Stomach (tissue), 9 donors: ENCODE measurements around the gene RPS27. TPM values are rescaled to one million over a fixed set of nuclear protein-coding genes. Genes with fewer than 3 reads are reported as not detected.
A peak's percentile ranks its signal among the peaks of the same experiment; 100 is the strongest.

Experiments used
- DNase-seq, 2 donors: peaks; one replicate each; pipeline versions ENCODE4 v3.0.0 to v3.0.0-alpha.2; 2013 to 2019
- H3K27ac ChIP-seq, 5 donors: fragments of 200-600 bp in 4 of 5; sonication (generic) in 4 of 5; one replicate each; pipeline ENCODE4 v1.5.1; 2013 to 2019; ENCODE audit warnings: mild to moderate bottlenecking in 1 of 5, moderate library complexity in 1 of 5
- H3K27me3 ChIP-seq, 3 donors: fragments of 200-600 bp; sonication (generic); one replicate each; pipeline ENCODE4 v1.5.1; 2017 to 2019; ENCODE audit warnings: mixed run types in 1 of 3
- H3K36me3 ChIP-seq, 4 donors: fragments of 200-600 bp; sonication (generic); 1 replicate in 3 of 4; 2 replicates in 1 of 4; pipeline ENCODE4 v1.5.1; 2016 to 2019
- H3K4me1 ChIP-seq, 4 donors: fragments of 200-600 bp; sonication (generic); one replicate each; pipeline ENCODE4 v1.5.1; 2016 to 2019
- H3K4me3 ChIP-seq, 4 donors: fragments of 200-600 bp; sonication (generic) in 3 of 4; one replicate each; pipeline ENCODE4 v1.5.1; 2016 to 2019; ENCODE audit warnings: mild to moderate bottlenecking in 1 of 4
- H3K9me3 ChIP-seq, 4 donors: fragments of 200-600 bp; sonication (generic); one replicate each; pipeline ENCODE4 v1.5.1; 2016 to 2019
- EP300 ChIP-seq: sonication (generic); formaldehyde crosslinking; IDR thresholded peaks from one replicate; pipeline ENCODE4 v1.6.1; 2017; ENCODE audit warnings: antibody characterized with exemption
- POLR2A ChIP-seq, 4 donors: fragments of 450-650 bp; IDR thresholded peaks; one replicate each; pipeline ENCODE4 v1.6.1; 2016; ENCODE audit warnings: antibody characterized with exemption in 4 of 4, control low read depth in 2 of 4, mild to moderate bottlenecking in 1 of 4, moderate library complexity in 1 of 4
- POLR2AphosphoS5 ChIP-seq, 3 donors: sonication (generic); formaldehyde crosslinking; IDR thresholded peaks; one replicate each; pipeline ENCODE4 v1.6.1; 2016; ENCODE audit warnings: antibody characterized with exemption in 3 of 3
- WGBS, 5 donors: extraction: QIAGEN DNeasy Blood & Tissue Kit in 3 of 5; methylation state at CpG; one replicate each; pipeline versions ENCODE4 v1.1.5 to v1.1.7; 2013 to 2018; 5-methylcytosine and 5-hydroxymethylcytosine counted together
- intact Hi-C: fragments of 100-400 bp; cut with DNase I; formaldehyde crosslinking; loops from one replicate; pipeline ENCODE4 v1.15.1; 2023; ENCODE audit warnings: low total_unique reads
- polyA plus RNA-seq, 3 donors: library from polyadenylated mRNA; stranded (reverse); fragments of 200-250 nt; gene quantifications; one replicate each; pipeline ENCODE4 v1.2.3, GENCODE V29; 2013
- total RNA-seq, 5 donors: library from RNA; depleted of rRNA; stranded (reverse); fragments of >200 nt; gene quantifications; one replicate each; pipeline versions ENCODE4 v1.1.0 to v1.2.3, GENCODE V29; 2014 to 2016
- TF ChIP-seq, protein P1 (sequence below), 7 experiments: fragments of 450-650 bp in 4 of 7; fragments of 200-600 bp in 3 of 7; sonication (generic) in 3 of 7; IDR thresholded peaks; one replicate each; pipeline ENCODE4 v1.5.1; 2016 to 2019; ENCODE audit warnings: antibody characterized with exemption in 7 of 7, control low read depth in 2 of 7, mild to moderate bottlenecking in 1 of 7
- donor health status: healthy with polysubstance abuse.
- donor health status: Bipolar disorder and iron deficiency.
- donor health status: healthy.

Gene RPS27
- total and polyA plus RNA-seq, 8 donors, result 43.4 to 21,142 (median 2,759) TPM

DNA sequence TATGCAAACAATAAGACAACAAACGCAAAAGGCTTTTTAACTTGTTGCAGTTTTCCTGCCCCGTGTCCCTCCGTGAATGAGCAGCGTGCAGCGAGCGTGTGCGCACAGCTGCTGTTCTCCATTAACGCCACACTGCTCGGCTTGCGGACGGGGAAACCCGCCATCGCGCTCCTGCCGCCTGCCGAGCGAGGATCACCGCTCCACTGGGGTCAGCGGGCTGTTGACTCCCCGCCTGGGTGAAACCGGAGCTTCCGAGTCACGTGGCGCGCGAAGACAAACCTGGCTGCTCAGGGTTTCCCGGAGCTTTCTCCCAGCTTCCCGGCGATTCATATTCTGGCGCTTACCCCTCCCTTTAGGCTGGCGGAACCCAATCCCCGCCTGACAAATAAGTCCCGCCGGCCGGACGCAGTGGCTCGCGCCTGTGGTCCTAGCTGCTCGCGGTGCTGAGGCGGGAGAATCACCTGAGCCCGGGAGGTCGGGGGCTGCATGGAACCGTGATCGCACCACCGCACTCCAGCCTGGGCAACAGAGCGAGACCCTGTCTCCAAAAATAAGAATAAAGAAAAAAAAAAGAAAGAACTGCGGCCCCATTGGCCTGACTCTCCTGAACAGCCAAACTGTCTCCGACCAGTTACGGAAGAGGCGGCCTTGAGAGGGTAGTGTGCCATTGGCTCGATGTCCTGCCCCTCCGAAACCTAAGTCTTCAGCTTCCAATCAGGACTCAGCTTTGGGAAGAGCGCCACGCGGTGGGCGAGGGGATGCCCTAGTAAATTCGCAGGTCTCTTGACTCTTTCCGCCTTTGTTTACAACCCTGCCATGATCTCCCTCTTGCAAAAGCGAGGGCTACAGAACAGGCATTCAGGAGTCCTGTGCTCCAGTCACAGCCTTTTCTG is 23.2 kb upstream of the RPS27 start, which contains the start of gene CREB3L4:
CREB3L4 (plus strand) TSS at position 796 of the 893 bp plus-strand sequence. CDS start 624 bp downstream, outside the sequence.
- Histone ChIP-seq H3K4me1 (peaks cover 25 to 57% (median 49%) of the 10 kb centered on the region in 4 donors), H3K9me3 (no peaks in the 10 kb centered on the region), H3K27ac (peak within 1 kb of the TSS; percentile 86 to 97 (median 91)), H3K36me3 (peaks cover 0 to 3% (median under 1%) of the 10 kb centered on the region in 4 donors), H3K27me3 (no peaks in the 10 kb centered on the region), H3K4me3 (peak within 1 kb of the TSS; percentile 48 to 57 (median 54))
- DNase-seq, result peak; percentile 93 to 99
- TF ChIP-seq, protein P1, sequence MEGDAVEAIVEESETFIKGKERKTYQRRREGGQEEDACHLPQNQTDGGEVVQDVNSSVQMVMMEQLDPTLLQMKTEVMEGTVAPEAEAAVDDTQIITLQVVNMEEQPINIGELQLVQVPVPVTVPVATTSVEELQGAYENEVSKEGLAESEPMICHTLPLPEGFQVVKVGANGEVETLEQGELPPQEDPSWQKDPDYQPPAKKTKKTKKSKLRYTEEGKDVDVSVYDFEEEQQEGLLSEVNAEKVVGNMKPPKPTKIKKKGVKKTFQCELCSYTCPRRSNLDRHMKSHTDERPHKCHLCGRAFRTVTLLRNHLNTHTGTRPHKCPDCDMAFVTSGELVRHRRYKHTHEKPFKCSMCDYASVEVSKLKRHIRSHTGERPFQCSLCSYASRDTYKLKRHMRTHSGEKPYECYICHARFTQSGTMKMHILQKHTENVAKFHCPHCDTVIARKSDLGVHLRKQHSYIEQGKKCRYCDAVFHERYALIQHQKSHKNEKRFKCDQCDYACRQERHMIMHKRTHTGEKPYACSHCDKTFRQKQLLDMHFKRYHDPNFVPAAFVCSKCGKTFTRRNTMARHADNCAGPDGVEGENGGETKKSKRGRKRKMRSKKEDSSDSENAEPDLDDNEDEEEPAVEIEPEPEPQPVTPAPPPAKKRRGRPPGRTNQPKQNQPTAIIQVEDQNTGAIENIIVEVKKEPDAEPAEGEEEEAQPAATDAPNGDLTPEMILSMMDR (IDR thresholded peaks at IDR 0.05), result peak in 4 of 7 experiments; percentile 14 to 45 (median 23)
- no peak for TF ChIP-seq EP300
- TF ChIP-seq POLR2AphosphoS5 (IDR thresholded peaks at IDR 0.05), result peak; percentile 86 to 98 (median 96)
- peak in 2 of 4 donors; percentile 54 to 56 for TF ChIP-seq POLR2A (IDR thresholded peaks at IDR 0.05)
- intact Hi-C loops, result no loop called here
- WGBS, 5 donors, result 0 to 1% (median 0%) methylated on average over 46 to 60 of the region's 60 CpGs

DNA sequence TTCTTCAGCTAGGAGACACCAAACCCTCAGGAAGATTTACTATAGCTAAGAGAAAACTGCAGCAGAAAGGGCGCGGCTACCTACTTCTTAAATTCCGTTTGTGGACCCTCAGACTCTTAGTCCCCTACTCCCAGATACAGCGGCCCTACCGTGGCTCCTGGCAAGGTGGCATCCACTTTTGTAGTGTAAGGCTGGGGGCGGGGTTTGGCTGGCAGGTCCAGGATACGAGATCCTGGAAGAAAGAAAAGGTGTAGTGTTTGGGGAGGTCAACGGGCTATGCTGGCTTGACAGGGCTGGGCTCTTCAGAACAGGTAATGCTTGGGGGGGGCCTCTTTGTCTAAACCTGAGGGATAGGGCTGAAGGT is 22.6 kb upstream of the RPS27 start:
- Histone ChIP-seq H3K27me3 (no peaks in the 10 kb centered on the region), H3K9me3 (no peaks in the 10 kb centered on the region), H3K4me1 (peaks cover 22 to 51% (median 44%) of the 10 kb centered on the region in 4 donors), H3K4me3 (peak overlapping the region; percentile 48 to 57 (median 54)), H3K27ac (peak overlapping the region; percentile 86 to 97 (median 91)), H3K36me3 (peaks cover 0 to 7% (median 5%) of the 10 kb centered on the region in 4 donors)
- DNase-seq, result peak; percentile 74 to 87
- TF ChIP-seq POLR2A (IDR thresholded peaks at IDR 0.05) (no peak), EP300 (no peak), POLR2AphosphoS5 (IDR thresholded peaks at IDR 0.05) (peak in 1 of 3 donors; percentile 27)
- TF ChIP-seq, protein P1 (IDR thresholded peaks at IDR 0.05), result no peak
- intact Hi-C loops, result no loop called here
- 1 to 2% (median 2%) methylated on average over 8 of the region's 8 CpGs for WGBS, 5 donors

DNA sequence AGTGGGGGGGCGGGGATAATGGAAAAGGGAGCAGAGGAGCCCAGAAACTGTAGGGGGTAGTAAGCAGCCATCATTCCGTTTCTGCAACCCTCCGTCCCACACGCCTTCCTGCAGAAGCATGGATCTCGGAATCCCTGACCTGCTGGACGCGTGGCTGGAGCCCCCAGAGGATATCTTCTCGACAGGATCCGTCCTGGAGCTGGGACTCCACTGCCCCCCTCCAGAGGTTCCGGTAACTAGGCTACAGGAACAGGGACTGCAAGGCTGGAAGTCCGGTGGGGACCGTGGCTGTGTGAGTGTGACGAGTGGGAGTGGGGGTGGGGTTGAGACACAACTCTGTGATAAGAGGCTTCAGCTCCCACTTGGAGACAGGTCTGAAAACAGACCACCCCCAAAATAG is 22.2 kb upstream of the RPS27 start:
- DNase-seq, result peak in 1 of 2 donors; percentile 62
- intact Hi-C loops, result no loop called here
- peak overlapping the region; percentile 86 to 97 (median 91) for H3K27ac ChIP-seq
- no peaks in the 10 kb centered on the region for H3K27me3 ChIP-seq
- TF ChIP-seq EP300 (no peak), POLR2A (IDR thresholded peaks at IDR 0.05) (no peak), POLR2AphosphoS5 (IDR thresholded peaks at IDR 0.05) (no peak)
- TF ChIP-seq, protein P1 (IDR thresholded peaks at IDR 0.05), result no peak
- peaks cover 22 to 51% (median 44%) of the 10 kb centered on the region in 4 donors for H3K4me1 ChIP-seq
- peaks cover 3 to 11% (median 9%) of the 10 kb centered on the region in 4 donors for H3K36me3 ChIP-seq
- peak overlapping the region; percentile 48 to 57 (median 54) for H3K4me3 ChIP-seq
- 6 to 18% (median 7%) methylated on average over 12 to 13 of the region's 13 CpGs for whole genome bisulfite sequencing, 5 donors
- H3K9me3 ChIP-seq, result no peaks in the 10 kb centered on the region

DNA sequence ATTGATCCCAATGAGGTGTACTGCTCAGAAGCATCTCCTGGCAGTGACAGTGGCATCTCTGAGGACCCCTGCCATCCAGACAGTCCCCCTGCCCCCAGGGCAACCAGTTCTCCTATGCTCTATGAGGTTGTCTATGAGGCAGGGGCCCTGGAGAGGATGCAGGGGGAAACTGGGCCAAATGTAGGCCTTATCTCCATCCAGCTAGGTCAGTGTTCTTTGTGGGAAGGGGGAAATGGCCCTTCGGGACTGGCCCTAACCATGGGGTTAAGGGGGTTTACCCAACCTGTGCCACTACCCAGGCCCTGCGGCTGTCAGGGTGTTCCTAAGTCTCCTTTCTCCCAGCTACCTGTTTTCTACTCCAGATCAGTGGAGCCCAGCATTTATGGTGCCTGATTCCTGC is 21.6 kb upstream of the RPS27 start:
- TF ChIP-seq EP300, result no peak
- TF ChIP-seq POLR2AphosphoS5 (IDR thresholded peaks at IDR 0.05), result no peak
- Histone ChIP-seq H3K4me3 (peak overlapping the region in 3 of 4 donors; percentile 48 to 57 (median 54)), H3K4me1 (peaks cover 22 to 50% (median 40%) of the 10 kb centered on the region in 4 donors), H3K27ac (peak overlapping the region in 4 of 5 donors; percentile 86 to 97 (median 92)), H3K36me3 (peaks cover 8 to 16% (median 14%) of the 10 kb centered on the region in 4 donors), H3K27me3 (no peaks in the 10 kb centered on the region), H3K9me3 (no peaks in the 10 kb centered on the region)
- no peak for DNase-seq
- intact Hi-C loops, result no loop called here
- 37 to 68% (median 57%) methylated on average over 2 of the region's 2 CpGs for WGBS, 5 donors
